Stimulated activated CD4-positive, alpha-beta T cell treated with anti-CD3 and anti-CD28 coated beads, Interleukin-1b, Interleukin-23, amount 100 ng/mL, for 1 hour (primary cell): ENCODE results near the gene PTPN21.

Experiments used
- DNase-seq, 2 donors: peaks; one replicate each; pipeline ENCODE4 v3.0.0-alpha.2; 2020; ENCODE audit warnings: low read depth in 2 of 2

PTPN21 gene

GRCh38 chr14:88504602-88505001 lies 50.2 kb downstream of the PTPN21 start:
- no peak for DNase-seq

GRCh38 chr14:88503754-88504406 lies 50.9 kb downstream of the PTPN21 start:
- DNase-seq = no peak

- DNase-seq = no peak
Measured at GRCh38 chr14:88502740-88503139, 52.1 kb downstream of the PTPN21 start.

- no peak for DNase-seq
Measured at GRCh38 chr14:88500611-88501010, 54.2 kb downstream of the PTPN21 start.

GRCh38 chr14:88499225-88499624 lies 55.6 kb downstream of the PTPN21 start:
- DNase-seq = no peak

DNA sequence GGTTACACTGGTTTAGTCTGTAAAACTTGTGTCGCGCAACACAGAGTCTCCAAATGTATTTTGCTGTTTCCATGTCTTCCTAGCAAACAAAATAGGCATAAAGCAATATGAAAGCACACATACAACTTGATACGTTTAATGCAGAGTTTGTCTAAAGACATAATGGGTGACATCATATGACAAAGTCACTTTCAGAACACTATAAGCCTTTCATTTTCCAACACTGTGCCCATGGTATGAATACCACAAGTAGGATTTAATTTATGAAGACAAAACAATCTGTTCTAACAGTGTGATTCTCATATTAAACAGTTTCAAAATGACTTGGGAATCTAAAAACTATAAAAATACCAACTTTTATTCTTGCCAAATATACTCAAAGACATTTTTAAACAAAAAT lies 58.4 kb downstream of the PTPN21 start:
- no peak for DNase-seq

GRCh38 chr14:88493392-88494185 lies 61.2 kb downstream of the PTPN21 start:
- DNase-seq = no peak

- peak; percentile 20 to 30 for DNase-seq
Measured at GRCh38 chr14:88492272-88493089, 62.3 kb downstream of the PTPN21 start.

DNA sequence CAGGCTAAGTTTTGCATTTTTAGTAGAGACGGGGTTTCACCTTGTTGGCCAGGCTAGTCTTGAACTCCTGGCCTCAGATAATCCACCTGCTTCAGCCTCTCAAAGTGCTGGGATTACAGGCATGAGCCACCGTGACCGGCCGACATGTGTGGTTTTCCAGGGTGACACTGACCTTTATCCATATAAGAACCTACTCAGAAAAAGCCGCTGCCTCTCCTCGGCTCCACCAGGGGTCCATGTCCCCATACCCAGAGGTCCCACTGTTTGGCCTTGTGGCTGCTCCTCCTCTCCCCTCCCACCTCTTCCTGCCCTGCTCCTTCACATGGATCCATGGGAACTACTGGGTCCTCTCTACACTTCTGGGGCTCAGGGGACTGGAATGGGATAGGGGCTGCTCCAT lies 64.6 kb downstream of the PTPN21 start:
- DNase-seq = no peak

- no peak for DNase-seq
Measured at GRCh38 chr14:88488897-88489296, 65.9 kb downstream of the PTPN21 start.

GRCh38 chr14:88488081-88488480 lies 66.7 kb downstream of the PTPN21 start:
- no peak for DNase-seq

- no peak for DNase-seq
Measured at GRCh38 chr14:88482524-88482923, 72.3 kb downstream of the PTPN21 start.

DNA sequence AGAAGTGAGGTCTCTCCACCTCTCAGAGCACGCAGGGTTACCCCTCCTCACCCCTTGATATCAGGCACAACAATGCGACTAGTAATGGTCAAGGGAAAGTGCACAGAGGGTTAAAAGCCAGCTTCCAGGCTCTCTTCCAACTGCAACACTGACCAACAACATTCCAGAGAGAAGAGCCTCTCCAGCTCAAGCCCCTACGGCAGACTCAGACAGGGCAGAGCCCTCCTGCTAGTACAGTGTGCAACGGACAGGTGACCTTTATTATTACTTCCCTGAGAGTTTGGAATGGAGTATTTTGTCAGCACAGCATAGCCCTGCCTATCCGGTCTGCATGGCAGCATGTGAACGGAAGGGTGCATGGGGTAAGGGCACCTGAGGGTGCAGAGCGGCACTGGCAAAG lies 73.0 kb downstream of the PTPN21 start:
- no peak for DNase-seq

DNA sequence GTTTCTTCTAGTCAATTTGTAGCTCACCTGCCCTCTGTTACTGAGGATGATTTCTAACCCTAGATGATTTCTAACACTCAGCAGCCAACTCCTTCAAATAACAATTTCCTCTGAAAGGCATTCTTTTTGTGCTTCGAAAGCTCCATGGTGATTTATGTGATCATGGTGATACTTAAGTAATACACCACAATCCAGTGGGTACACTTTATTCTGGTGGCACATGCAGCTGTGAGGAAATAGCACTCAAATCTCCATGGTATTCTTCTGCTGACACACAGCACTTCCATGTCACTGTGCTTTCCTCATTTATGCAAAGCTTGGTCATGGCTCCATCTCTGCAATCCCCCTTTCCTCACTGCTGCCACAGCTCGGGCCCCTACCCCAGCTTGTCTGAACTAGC lies 73.7 kb downstream of the PTPN21 start:
- DNase-seq = no peak

DNA sequence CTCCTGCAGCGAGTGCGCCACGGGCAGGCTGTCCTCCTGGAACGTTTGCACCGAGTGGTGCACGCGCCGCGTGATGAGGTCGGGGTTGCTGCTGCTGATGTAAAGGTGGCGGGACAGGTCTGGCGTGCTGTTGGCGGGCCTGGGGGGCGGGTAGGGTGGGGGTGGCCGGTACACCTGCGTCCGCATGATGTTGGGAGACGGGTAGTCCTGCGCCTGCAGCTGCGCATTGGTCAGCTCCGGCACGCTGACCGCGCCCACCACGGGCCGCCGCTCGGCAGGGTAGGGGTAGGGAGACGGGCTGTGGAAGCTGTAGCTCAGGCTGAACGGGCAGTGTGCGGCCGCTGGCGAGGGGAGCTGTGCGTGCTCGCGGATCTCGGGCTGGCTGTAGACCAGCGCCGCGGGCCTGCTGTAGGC lies 75.2 kb downstream of the PTPN21 start:
- DNase-seq = no peak

DNA sequence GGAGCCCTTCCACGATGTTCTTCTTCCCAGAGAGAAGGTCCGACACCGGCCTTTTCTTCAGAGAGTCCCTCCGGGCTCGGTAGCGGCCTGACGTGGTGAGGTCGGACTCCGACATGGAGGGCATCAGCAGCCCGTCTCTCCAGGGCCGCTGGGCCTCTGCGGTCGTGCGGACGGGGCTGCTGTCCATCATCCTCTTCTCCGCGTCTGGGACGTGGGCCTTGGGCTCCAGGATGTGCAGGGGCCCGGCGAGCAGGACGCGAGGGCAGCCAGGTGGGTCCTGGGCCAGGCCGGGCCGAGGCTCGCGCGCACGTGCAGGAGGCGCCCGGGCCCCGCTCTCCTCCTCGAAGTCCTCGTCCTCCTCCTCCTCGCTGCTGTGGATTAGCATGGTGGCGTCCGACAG lies 75.9 kb downstream of the PTPN21 start:
- no peak for DNase-seq

DNA sequence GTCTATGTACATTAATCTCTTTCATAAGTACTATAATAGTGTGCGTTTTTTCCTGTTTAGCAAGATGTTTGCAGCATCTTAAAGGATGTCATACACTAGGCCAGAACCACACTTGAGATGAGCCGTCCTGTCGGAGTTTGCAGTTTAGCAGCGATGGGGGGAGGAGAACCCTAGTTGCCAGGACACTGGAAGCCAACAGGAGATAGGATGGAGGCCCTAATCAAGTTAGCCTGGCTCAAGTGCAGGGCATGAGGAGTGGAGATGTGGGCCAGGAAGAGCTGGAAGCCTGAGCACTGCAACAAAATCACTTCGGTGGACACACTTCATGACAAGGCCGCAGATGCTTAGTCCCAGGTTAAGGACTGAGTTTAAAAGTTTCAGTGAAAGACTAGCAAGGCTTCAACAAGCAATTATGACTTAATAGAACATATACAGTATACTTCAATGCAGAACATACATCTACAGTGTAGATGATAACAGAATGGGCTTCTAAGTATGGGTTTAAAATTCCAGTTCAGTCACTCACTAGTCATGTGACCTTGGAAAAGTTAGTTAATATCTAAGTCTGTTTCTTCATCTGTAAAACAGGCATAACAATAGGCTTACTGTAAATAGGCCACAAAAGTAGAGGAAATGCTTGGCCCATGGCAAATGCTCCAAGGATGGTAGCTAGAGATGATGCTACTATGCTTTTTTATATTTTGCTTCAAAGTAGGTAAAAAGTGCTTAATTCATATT lies 77.1 kb downstream of the PTPN21 start:
- DNase-seq = no peak

DNA sequence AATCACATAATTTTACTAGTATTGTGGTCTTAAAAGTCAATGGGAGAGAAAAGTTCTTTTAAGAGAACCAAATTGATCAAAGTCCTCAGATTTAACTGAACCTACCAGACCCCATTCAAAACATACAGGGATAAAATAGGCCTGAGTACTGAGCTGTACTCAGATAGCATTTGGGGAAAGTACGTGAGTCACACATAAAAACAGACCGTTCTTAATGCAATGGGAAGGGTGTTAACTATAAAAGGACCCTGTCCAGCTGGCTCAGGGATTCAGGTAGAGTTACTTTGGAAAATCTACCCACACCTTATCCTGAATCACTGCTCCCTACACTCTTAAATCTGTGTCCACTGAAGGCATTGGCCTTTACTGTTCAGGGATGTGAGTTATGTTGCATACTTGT lies 78.0 kb downstream of the PTPN21 start:
- no peak for DNase-seq

DNA sequence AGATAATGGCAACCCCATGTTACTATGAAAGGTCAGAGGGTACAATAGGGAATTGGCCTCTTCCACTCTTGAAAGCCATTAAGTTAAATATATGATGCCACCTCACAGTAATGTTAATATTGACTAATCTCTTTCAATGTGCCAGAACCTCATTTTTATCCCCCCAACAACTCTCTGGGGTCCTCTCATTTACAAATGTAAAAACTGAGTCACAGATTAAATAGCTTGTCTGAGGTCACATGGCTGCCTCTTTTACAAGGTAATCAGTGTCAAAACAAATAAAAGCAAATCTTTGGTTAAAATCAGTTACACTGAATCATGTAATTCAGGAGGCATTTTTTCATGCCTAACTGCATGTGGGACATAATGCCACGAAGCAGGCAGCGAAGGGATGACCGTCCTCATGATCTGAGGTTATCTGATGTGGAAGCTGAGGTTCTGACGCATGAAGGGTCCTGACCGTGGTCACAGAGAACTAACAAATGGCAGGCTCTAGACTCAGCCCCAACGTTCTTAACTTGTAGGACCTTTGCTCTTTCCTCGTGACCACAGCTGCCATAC lies 78.5 kb downstream of the PTPN21 start:
- DNase-seq = no peak

GRCh38 chr14:88473791-88474190 lies 81.0 kb downstream of the PTPN21 start:
- no peak for DNase-seq
